Effector memory CD4-positive, alpha-beta T cell (primary cell): Measurements from ENCODE around the gene RALA.
"Not testable (repeated sequence)": the region's sequence is repeated elsewhere in the genome, so short reads cannot be mapped to it uniquely, and the experiment has no call there.

Experiments
- DNase-seq, 3 donors: peaks; one replicate each; pipeline ENCODE4 v3.0.0-alpha.2; 2020
- H3K27ac ChIP-seq: 2 replicates; pipeline ENCODE4 v1.7.0; 2013; ENCODE audit warnings: mild to moderate bottlenecking, low read length, moderate library complexity; ENCODE audit not compliant: insufficient read depth, poor library complexity, severe bottlenecking
- H3K27me3 ChIP-seq: replicated peaks from 2 replicates; pipeline ENCODE4 v1.7.0; 2013; ENCODE audit warnings: mild to moderate bottlenecking, low read length; ENCODE audit not compliant: insufficient read depth, control insufficient read depth, poor library complexity, severe bottlenecking
- H3K36me3 ChIP-seq: 2 replicates; pipeline ENCODE4 v1.7.0; 2013; ENCODE audit warnings: mild to moderate bottlenecking, low read length, moderate library complexity; ENCODE audit not compliant: control insufficient read depth, insufficient read depth
- H3K4me1 ChIP-seq: 2 replicates; pipeline ENCODE4 v1.7.0; 2013; ENCODE audit warnings: low read length, mild to moderate bottlenecking; ENCODE audit not compliant: control insufficient read depth, insufficient read depth, poor library complexity, severe bottlenecking
- H3K4me3 ChIP-seq: 2 replicates; pipeline ENCODE4 v1.7.0; 2013; ENCODE audit warnings: low read length, low read depth, mild to moderate bottlenecking; ENCODE audit not compliant: insufficient read depth, poor library complexity, severe bottlenecking
- H3K9me3 ChIP-seq: 2 replicates; pipeline ENCODE4 v1.7.0; 2013; ENCODE audit warnings: mild to moderate bottlenecking, low read length, moderate library complexity; ENCODE audit not compliant: control insufficient read depth

RALA gene

GRCh38 chr7:39664057-39664456 is 40.7 kb downstream of the RALA start:
- no peaks in the 10 kb centered on the region for H3K27me3 ChIP-seq
- H3K27ac ChIP-seq, result no peak overlapping the region

DNA sequence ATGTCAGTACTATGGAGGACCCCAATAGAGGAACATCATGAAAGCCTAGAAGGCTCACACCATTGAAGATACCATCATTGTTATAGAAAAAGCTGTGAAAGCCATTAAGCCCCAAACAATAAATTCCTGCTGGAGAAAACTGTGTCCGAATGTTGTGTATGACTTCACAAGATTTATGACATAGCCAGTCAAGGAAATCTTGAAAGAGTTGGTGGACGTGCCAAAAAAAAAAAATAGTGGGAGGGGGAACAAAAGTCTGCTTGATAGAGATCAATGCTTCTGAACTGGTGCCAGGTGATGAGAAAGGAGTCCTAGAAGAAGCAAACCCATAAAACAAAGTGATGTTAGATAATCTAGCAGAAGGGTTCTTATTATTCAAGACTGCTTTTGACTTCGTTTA is 41.2 kb downstream of the RALA start:
- Histone ChIP-seq H3K4me3 (no peak overlapping the region), H3K9me3 (no peaks in the 10 kb centered on the region), H3K27me3 (no peaks in the 10 kb centered on the region), H3K36me3 (no peaks in the 10 kb centered on the region), H3K27ac (no peak overlapping the region), H3K4me1 (peaks cover 3% of the 10 kb centered on the region)
- no peak for DNase-seq

More at GRCh38 chr7:39664057-39664456, 40.7 kb downstream of the RALA start:
- Histone ChIP-seq H3K36me3 (no peaks in the 10 kb centered on the region), H3K4me1 (no peaks in the 10 kb centered on the region), H3K4me3 (no peak overlapping the region), H3K9me3 (no peaks in the 10 kb centered on the region)
- no peak for DNase-seq

DNA sequence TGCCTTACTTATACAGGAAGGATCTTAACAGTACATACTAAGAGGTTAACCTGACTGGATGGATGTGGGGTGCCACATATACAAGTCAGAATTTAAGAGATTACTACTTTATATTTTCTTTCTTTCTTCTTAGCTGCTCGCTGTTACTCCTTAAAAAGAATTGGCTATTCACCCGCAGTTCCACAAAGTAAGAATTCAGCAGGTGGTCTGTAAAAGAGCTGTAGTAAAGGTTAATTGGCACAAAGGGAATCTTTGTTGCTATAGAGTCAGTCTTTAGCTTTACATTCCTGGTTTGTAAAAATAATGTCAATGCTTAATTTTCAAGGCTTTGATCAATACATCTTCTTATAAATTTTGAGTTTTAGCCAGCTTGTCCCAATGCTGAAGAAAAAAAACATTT is 43.2 kb downstream of the RALA start:
- H3K4me1 ChIP-seq, result peaks cover 3% of the 10 kb centered on the region
- H3K27ac ChIP-seq, result no peak overlapping the region
- DNase-seq, result no peak
- H3K27me3 ChIP-seq, result no peaks in the 10 kb centered on the region
- H3K36me3 ChIP-seq, result no peaks in the 10 kb centered on the region
- H3K4me3 ChIP-seq, result no peak overlapping the region
- H3K9me3 ChIP-seq, result no peaks in the 10 kb centered on the region

- H3K4me1 ChIP-seq, result peaks cover 3% of the 10 kb centered on the region
- no peak overlapping the region for H3K27ac ChIP-seq
- H3K9me3 ChIP-seq, result no peaks in the 10 kb centered on the region
- DNase-seq, result no peak
- H3K4me3 ChIP-seq, result no peak overlapping the region
- no peaks in the 10 kb centered on the region for H3K27me3 ChIP-seq
- H3K36me3 ChIP-seq, result no peaks in the 10 kb centered on the region
These were observed 44.1 kb downstream of the RALA start for GRCh38 chr7:39667341-39667923.

DNA sequence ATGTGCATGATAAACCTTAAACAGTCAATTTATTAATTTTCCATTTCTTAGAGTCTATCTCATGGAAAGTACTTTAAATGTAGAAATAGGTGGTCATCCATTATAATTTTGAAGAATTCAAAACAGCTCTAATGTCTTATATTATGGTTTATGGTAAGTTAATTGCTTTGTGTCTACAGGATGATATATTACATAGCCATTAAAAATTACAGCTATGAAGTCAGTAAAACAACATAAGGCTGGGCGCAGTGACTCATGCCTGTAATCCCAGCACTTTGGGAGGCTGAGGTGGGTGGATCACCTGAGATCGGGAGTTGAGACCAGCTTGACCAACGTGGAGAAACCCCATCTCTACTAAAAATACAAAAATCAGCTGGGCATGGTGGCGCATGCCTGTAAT is 44.9 kb downstream of the RALA start:
- H3K27me3 ChIP-seq, DNase-seq, H3K9me3 ChIP-seq, H3K4me3 ChIP-seq, H3K4me1 ChIP-seq, H3K27ac ChIP-seq, H3K36me3 ChIP-seq: not testable (repeated sequence)

GRCh38 chr7:39670052-39670451 is 46.7 kb downstream of the RALA start:
- Histone ChIP-seq H3K36me3 (no peaks in the 10 kb centered on the region), H3K4me1 (peaks cover 3% of the 10 kb centered on the region), H3K4me3 (no peak overlapping the region), H3K27ac (no peak overlapping the region), H3K27me3 (no peaks in the 10 kb centered on the region), H3K9me3 (no peaks in the 10 kb centered on the region)
- no peak for DNase-seq

DNA sequence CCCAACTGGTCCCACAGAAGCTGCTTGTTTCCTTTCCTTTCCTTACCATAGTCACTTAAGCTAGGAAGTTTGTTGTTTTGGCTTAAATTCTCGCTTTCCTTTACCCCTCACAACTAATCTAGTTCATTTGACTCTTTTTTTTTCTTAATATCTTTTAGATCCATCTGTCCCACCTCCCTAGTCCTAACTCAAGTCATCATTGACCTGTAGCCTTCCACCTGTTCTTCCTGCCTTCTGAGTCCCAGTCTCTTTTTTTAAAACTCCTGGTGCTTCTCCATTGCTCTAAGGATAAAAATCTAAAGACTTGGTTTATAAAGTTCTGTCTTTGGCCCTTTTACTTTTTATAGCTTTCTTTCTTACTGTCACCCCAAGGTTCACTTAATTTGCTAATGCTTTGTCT is 47.6 kb downstream of the RALA start:
- Histone ChIP-seq H3K27ac (no peak overlapping the region), H3K4me1 (peaks cover 3% of the 10 kb centered on the region), H3K4me3 (no peak overlapping the region), H3K9me3 (no peaks in the 10 kb centered on the region), H3K36me3 (no peaks in the 10 kb centered on the region), H3K27me3 (no peaks in the 10 kb centered on the region)
- DNase-seq, result no peak

- peaks cover 3% of the 10 kb centered on the region for H3K4me1 ChIP-seq
- H3K4me3 ChIP-seq, result no peak overlapping the region
- H3K27ac ChIP-seq, result no peak overlapping the region
- H3K36me3 ChIP-seq, result no peaks in the 10 kb centered on the region
- H3K27me3 ChIP-seq, result no peaks in the 10 kb centered on the region
- no peak for DNase-seq
- H3K9me3 ChIP-seq, result no peaks in the 10 kb centered on the region
These were observed 48.8 kb downstream of the RALA start for GRCh38 chr7:39672176-39672575.

DNA sequence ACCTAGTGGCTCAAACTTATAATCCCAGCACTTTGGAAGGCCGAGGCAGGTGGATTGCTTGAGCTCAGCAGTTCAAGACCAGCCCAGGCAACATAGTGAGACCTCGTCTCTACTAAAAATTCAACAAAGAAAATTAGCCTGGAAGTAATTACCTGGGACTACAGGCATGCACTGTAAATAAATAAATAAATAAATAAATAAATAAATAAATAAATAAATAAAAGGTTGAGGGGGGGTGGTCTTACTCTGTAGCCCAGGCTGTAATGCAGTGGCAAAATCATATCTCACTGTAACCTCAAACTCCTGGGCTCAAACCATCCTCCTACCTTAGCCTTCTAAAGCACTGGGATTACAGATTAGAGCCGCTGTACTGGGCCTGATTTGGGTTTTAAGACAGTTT is 50.5 kb downstream of the RALA start:
- no peaks in the 10 kb centered on the region for H3K36me3 ChIP-seq
- H3K27me3 ChIP-seq, result no peaks in the 10 kb centered on the region
- no peak for DNase-seq

DNA sequence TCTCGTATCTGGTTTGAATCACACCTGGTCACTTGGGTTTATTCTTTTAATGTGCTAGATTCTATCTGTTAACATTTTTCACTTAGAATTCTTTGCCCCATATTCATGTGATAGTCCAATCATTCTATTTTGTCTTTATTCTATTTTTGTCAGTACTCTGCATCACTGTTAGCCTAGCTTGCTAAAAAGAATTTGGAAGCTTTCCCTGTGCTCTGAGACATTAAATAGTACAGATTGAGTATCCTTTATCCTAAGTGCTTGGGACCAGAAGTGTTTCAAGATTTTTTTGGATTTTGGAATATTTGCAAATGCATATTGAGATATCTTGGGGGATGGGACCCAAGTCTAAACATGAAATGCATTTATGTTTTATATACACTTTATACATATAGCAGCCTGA is 51.0 kb downstream of the RALA start:
- Histone ChIP-seq H3K4me1 (no peaks in the 10 kb centered on the region), H3K36me3 (no peaks in the 10 kb centered on the region), H3K27ac (no peak overlapping the region), H3K4me3 (no peak overlapping the region), H3K9me3 (no peaks in the 10 kb centered on the region), H3K27me3 (no peaks in the 10 kb centered on the region)
- DNase-seq, result no peak

More for the DNA sequence above, 50.5 kb downstream of the RALA start:
- no peak overlapping the region for H3K27ac ChIP-seq
- H3K4me3 ChIP-seq, result no peak overlapping the region
- no peaks in the 10 kb centered on the region for H3K9me3 ChIP-seq
- H3K4me1 ChIP-seq, result peaks cover 3% of the 10 kb centered on the region
